Measurements from ENCODE around the gene PPFIA4.

PPFIA4 gene

GRCh38 chr1:203098914-203099520 is 72.7 kb downstream of the PPFIA4 start:
- no peak for TF ChIP-seq HDGF (IDR thresholded peaks at IDR 0.05; ENCODE audit: borderline replicate concordance)
- TF ChIP-seq FOXA1 (IDR thresholded peaks at IDR 0.05) = no peak
- no peak for TF ChIP-seq FOXM1 (IDR thresholded peaks at IDR 0.05; ENCODE audit: borderline replicate concordance)
- no peak for TF ChIP-seq BHLHE40 (IDR thresholded peaks at IDR 0.05; ENCODE audit: borderline replicate concordance)
- TF ChIP-seq PKNOX1 (IDR thresholded peaks at IDR 0.05) = no peak
- no peak for TF ChIP-seq CTBP1 (IDR thresholded peaks at IDR 0.05; ENCODE audit: borderline replicate concordance)
- TF ChIP-seq TARDBP (IDR thresholded peaks at IDR 0.05) = no peak
- no peak for TF ChIP-seq ELF4 (IDR thresholded peaks at IDR 0.05)
- no peak for TF ChIP-seq L3MBTL2 (conservative IDR thresholded peaks at IDR 0.05)
- TF ChIP-seq SUZ12 (IDR thresholded peaks at IDR 0.05) = no peak
- TF ChIP-seq SP1 (IDR thresholded peaks at IDR 0.05) = no peak
- no peak for TF ChIP-seq ARNT (IDR thresholded peaks at IDR 0.05)
- TF ChIP-seq NFRKB (IDR thresholded peaks at IDR 0.05) = no peak
- no peak for TF ChIP-seq ZNF384 (IDR thresholded peaks at IDR 0.05)
- no peak for TF ChIP-seq FOXK2 (IDR thresholded peaks at IDR 0.05)
- DNase-seq (ENCODE audit: extremely low spot score) = no peak
- ChIA-PET CTCF (interaction anchor here (0.7 kb wide), 1 partner anchor 42 kb away, joined by 3 read pairs; no protein-coding TSS in a partner anchor), POLR2A (no interaction called here)

GRCh38 chr1:203099805-203100515 is 73.7 kb downstream of the PPFIA4 start:
- DNase-seq (ENCODE audit: extremely low spot score) = no peak
- ChIA-PET CTCF (no interaction called here), POLR2A (no interaction called here)
- TF ChIP-seq LEF1 (IDR thresholded peaks at IDR 0.05; ENCODE audit: borderline replicate concordance) (no peak), FOXA1 (IDR thresholded peaks at IDR 0.05) (no peak), TARDBP (IDR thresholded peaks at IDR 0.05) (no peak), SUZ12 (IDR thresholded peaks at IDR 0.05) (no peak), FOXM1 (IDR thresholded peaks at IDR 0.05; ENCODE audit: borderline replicate concordance) (no peak), L3MBTL2 (conservative IDR thresholded peaks at IDR 0.05) (no peak), PKNOX1 (IDR thresholded peaks at IDR 0.05) (no peak), HDGF (IDR thresholded peaks at IDR 0.05; ENCODE audit: borderline replicate concordance) (no peak), FOXK2 (IDR thresholded peaks at IDR 0.05) (no peak), ARNT (IDR thresholded peaks at IDR 0.05) (no peak), ELF4 (IDR thresholded peaks at IDR 0.05) (no peak), ZNF384 (IDR thresholded peaks at IDR 0.05) (no peak), BHLHE40 (IDR thresholded peaks at IDR 0.05; ENCODE audit: borderline replicate concordance) (no peak), CTBP1 (IDR thresholded peaks at IDR 0.05; ENCODE audit: borderline replicate concordance) (no peak), NFRKB (IDR thresholded peaks at IDR 0.05) (no peak)

- TF ChIP-seq FOXM1 (IDR thresholded peaks at IDR 0.05; ENCODE audit: borderline replicate concordance) = no peak
- no peak for TF ChIP-seq HDGF (IDR thresholded peaks at IDR 0.05; ENCODE audit: borderline replicate concordance)
- TF ChIP-seq L3MBTL2 (conservative IDR thresholded peaks at IDR 0.05) = no peak
- TF ChIP-seq FOXA1 (IDR thresholded peaks at IDR 0.05) = no peak
- TF ChIP-seq BHLHE40 (IDR thresholded peaks at IDR 0.05; ENCODE audit: borderline replicate concordance) = no peak
- TF ChIP-seq TARDBP (IDR thresholded peaks at IDR 0.05) = no peak
- no peak for TF ChIP-seq SP1 (IDR thresholded peaks at IDR 0.05)
- no peak for TF ChIP-seq ELF4 (IDR thresholded peaks at IDR 0.05)
- no peak for TF ChIP-seq PKNOX1 (IDR thresholded peaks at IDR 0.05)
- no peak for TF ChIP-seq ARNT (IDR thresholded peaks at IDR 0.05)
- TF ChIP-seq NFRKB (IDR thresholded peaks at IDR 0.05) = no peak
- TF ChIP-seq SUZ12 (IDR thresholded peaks at IDR 0.05) = no peak
- no peak for TF ChIP-seq LEF1 (IDR thresholded peaks at IDR 0.05; ENCODE audit: borderline replicate concordance)
- TF ChIP-seq FOXK2 (IDR thresholded peaks at IDR 0.05) = no peak
- DNase-seq (ENCODE audit: extremely low spot score) = no peak
- ChIA-PET CTCF (no interaction called here), POLR2A (no interaction called here)
These were observed 74.2 kb downstream of the PPFIA4 start for GRCh38 chr1:203100516-203100869.

- CTCF ChIA-PET = no interaction called here
- no peak for TF ChIP-seq FOXA1 (IDR thresholded peaks at IDR 0.05)
- TF ChIP-seq TARDBP (IDR thresholded peaks at IDR 0.05) = no peak
- TF ChIP-seq ZNF384 (IDR thresholded peaks at IDR 0.05) = no peak
- no peak for TF ChIP-seq HDGF (IDR thresholded peaks at IDR 0.05; ENCODE audit: borderline replicate concordance)
- TF ChIP-seq ARNT (IDR thresholded peaks at IDR 0.05) = no peak
- no peak for TF ChIP-seq L3MBTL2 (conservative IDR thresholded peaks at IDR 0.05)
- no peak for TF ChIP-seq PKNOX1 (IDR thresholded peaks at IDR 0.05)
- no peak for TF ChIP-seq FOXM1 (IDR thresholded peaks at IDR 0.05; ENCODE audit: borderline replicate concordance)
- TF ChIP-seq CTBP1 (IDR thresholded peaks at IDR 0.05; ENCODE audit: borderline replicate concordance) = no peak
- TF ChIP-seq FOXK2 (IDR thresholded peaks at IDR 0.05) = no peak
- TF ChIP-seq SP1 (IDR thresholded peaks at IDR 0.05) = no peak
- no peak for TF ChIP-seq ELF4 (IDR thresholded peaks at IDR 0.05)
- TF ChIP-seq LEF1 (IDR thresholded peaks at IDR 0.05; ENCODE audit: borderline replicate concordance) = no peak
- TF ChIP-seq SUZ12 (IDR thresholded peaks at IDR 0.05) = no peak
- no peak for TF ChIP-seq NFRKB (IDR thresholded peaks at IDR 0.05)
- no peak for TF ChIP-seq BHLHE40 (IDR thresholded peaks at IDR 0.05; ENCODE audit: borderline replicate concordance)
- POLR2A ChIA-PET = no interaction called here
- no peak for DNase-seq (ENCODE audit: extremely low spot score)
These were observed 75.7 kb downstream of the PPFIA4 start for GRCh38 chr1:203101813-203102634.
